Measurements from ENCODE around the gene CADM4. TPM values are rescaled to one million over a fixed set of nuclear protein-coding genes. Genes with fewer than 3 reads are reported as not detected.
"Not testable (repeated sequence)": the region's sequence is repeated elsewhere in the genome, so short reads cannot be mapped to it uniquely, and the experiment has no call there.

Gene CADM4
- total and polyA plus RNA-seq, 10 of the 15 experiments (the other 5 are each of a cell fraction or from before 2014, with no cell fraction given), result 0.04 to 0.12 (median 0.08) TPM; not detected in 5

DNA sequence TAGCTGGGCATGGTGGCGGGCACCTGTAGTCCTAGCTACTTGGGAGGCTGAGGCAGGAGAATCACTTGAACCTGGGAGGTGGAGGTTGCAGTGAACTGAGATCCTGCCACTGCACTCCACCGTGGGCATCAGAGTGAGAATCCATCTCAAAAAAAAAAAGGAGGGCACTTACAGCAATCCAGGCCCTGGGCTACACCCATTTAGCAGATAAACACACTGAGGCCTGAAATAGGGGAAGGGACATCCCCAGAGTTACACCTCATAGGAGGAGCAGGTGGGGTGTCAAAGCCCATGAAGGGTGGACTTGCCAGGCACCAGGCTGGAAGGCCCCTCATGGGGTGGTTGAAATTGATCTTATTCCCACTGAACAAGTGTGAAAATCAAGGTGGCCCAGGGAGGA is 44.3 kb upstream of the CADM4 start (continued):
- TF ChIP-seq, protein P1, sequence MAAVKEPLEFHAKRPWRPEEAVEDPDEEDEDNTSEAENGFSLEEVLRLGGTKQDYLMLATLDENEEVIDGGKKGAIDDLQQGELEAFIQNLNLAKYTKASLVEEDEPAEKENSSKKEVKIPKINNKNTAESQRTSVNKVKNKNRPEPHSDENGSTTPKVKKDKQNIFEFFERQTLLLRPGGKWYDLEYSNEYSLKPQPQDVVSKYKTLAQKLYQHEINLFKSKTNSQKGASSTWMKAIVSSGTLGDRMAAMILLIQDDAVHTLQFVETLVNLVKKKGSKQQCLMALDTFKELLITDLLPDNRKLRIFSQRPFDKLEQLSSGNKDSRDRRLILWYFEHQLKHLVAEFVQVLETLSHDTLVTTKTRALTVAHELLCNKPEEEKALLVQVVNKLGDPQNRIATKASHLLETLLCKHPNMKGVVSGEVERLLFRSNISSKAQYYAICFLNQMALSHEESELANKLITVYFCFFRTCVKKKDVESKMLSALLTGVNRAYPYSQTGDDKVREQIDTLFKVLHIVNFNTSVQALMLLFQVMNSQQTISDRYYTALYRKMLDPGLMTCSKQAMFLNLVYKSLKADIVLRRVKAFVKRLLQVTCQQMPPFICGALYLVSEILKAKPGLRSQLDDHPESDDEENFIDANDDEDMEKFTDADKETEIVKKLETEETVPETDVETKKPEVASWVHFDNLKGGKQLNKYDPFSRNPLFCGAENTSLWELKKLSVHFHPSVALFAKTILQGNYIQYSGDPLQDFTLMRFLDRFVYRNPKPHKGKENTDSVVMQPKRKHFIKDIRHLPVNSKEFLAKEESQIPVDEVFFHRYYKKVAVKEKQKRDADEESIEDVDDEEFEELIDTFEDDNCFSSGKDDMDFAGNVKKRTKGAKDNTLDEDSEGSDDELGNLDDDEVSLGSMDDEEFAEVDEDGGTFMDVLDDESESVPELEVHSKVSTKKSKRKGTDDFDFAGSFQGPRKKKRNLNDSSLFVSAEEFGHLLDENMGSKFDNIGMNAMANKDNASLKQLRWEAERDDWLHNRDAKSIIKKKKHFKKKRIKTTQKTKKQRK (IDR thresholded peaks at IDR 0.05; ENCODE audit: low read depth, low read length), result no peak
- TF ChIP-seq SMARCA5 (IDR thresholded peaks at IDR 0.05) (no peak), EGR1 (IDR thresholded peaks at IDR 0.05; ENCODE audit: borderline replicate concordance in 1 of 2, low read depth in 2 of 2, low read length in 2 of 2) (no peak)

DNA sequence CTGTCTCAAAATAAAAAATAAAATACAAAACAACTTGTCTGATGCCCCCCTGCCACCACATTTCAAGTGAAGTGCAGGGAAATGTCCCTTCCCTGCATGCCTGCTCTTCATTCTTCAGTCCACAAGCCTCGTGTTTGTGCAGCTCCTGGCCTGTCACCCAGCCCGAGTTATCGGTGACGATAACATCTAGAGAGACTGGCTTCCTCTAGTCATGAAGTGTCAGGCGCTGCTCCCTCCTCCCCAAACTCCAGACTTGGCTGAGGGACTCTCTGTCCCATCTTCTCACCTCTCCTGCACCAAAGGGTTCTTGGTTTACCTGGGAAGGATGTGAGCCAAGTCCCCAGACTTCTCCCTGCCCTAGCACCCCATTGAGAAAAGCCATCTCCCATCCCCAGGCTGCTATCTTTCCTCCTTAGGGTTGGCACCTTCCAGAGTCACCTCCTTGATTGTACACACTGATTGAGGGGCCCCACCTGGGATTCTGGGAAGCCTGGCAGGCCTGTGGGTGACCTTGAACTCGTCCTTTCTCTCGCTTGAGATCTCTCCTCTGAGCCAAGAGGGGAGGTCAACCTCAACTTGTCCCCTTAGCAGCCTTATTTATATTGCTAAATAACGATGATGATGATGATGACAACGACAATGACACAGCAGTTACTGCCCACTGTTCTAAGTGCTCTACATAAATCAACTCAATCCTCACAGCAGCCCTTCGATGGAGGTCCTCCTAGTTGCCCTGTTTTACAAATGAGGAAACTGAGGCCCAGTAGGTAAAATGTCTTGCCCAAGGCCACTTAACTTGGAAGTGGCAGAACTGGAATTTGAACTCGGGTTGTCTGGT is 43.4 kb upstream of the CADM4 start:
- BruUV-seq (replicated peaks), result no TSS peak

DNA sequence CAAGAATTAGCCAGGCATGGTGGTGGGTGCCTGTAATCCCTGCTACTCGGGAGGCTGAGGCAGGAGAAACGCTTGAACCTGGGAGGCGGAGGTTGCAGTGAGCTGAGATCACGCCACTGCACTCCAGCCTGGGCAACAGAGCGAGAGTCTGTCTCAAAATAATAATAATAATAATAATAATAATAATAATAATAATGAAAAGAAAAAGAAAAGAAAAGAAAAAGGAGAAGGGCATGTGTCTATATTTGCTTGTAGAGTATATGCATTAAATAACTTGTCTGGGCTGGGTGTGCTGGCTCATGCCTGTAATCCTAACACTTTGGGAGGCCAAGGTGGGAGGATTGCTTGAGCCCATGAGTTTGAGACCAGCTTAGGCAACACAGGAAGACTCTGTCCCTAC is 42.6 kb upstream of the CADM4 start:
- H3K79me2 ChIP-seq (ENCODE audit: control insufficient read depth, insufficient read depth, low read length); H4K20me1 ChIP-seq (ENCODE audit: control insufficient read depth, insufficient read depth); H3K27me3 ChIP-seq (replicated peaks in 1 of 2; ENCODE audit: control insufficient read depth in 2 of 2, insufficient read depth in 2 of 2, low read length in 1 of 2); DNase-seq (ENCODE audit: low read depth, low spot score); SMC1A ChIA-PET (ENCODE audit: uncharacterized antibody, unreplicated experiment); in situ Hi-C loops (cut with MboI); H3K4me1 ChIP-seq (ENCODE audit: control insufficient read depth, insufficient read depth, low read length); H3K36me3 ChIP-seq (ENCODE audit: control insufficient read depth in 2 of 2, insufficient read depth in 2 of 2, low read length in 1 of 2); H3K4me2 ChIP-seq (ENCODE audit: control insufficient read depth, insufficient read depth); H2AFZ ChIP-seq (ENCODE audit: control insufficient read depth, low read depth, low read length); H3K9me3 ChIP-seq (replicated peaks; ENCODE audit: control insufficient read depth, insufficient read depth, low read length); H3K4me3 ChIP-seq; CTCF ChIA-PET; intact Hi-C loops (cut with micrococcal nuclease; ENCODE audit: unreplicated experiment); POLR2A ChIA-PET; ATAC-seq; BruUV-seq (replicated peaks); RAD21 ChIA-PET (ENCODE audit: unreplicated experiment); H3K9ac ChIP-seq (ENCODE audit: control insufficient read depth, insufficient read depth, low read length); FAIRE-seq; H3K27ac ChIP-seq (ENCODE audit: control insufficient read depth, insufficient read depth): not testable (repeated sequence)
- 46% methylated on average over 5 of the region's 5 CpGs for WGBS (ENCODE audit: insufficient coverage, insufficient replicate concordance, low lambda C conversion rate, missing lambda C conversion rate)

More for the DNA sequence above, 43.4 kb upstream of the CADM4 start:
- SMC1A ChIA-PET (ENCODE audit: uncharacterized antibody, unreplicated experiment), result interaction anchor here (0.8 kb wide), 1 partner anchor 43 kb away, joined by 3 read pairs; no protein-coding TSS in a partner anchor
- intact Hi-C loops (cut with micrococcal nuclease; ENCODE audit: unreplicated experiment), result no loop called here
- H2AFZ ChIP-seq (ENCODE audit: control insufficient read depth, low read depth, low read length), result no peak overlapping the region
- ATAC-seq, result no peak
- no peak overlapping the region for H3K4me3 ChIP-seq
- in situ Hi-C loops (cut with MboI), result no loop called here
- no peak for DNase-seq (ENCODE audit: low read depth, low spot score)
- H3K27me3 ChIP-seq (replicated peaks in 1 of 2; ENCODE audit: control insufficient read depth in 2 of 2, insufficient read depth in 2 of 2, low read length in 1 of 2), result no peaks in the 10 kb centered on the region
- POLR2A ChIA-PET, result no interaction called here
- no peaks in the 10 kb centered on the region for H3K9me3 ChIP-seq (replicated peaks; ENCODE audit: control insufficient read depth, insufficient read depth, low read length)
- RAD21 ChIA-PET (ENCODE audit: unreplicated experiment), result no interaction called here
- no peak overlapping the region for H3K4me2 ChIP-seq (ENCODE audit: control insufficient read depth, insufficient read depth)
- H3K4me1 ChIP-seq (ENCODE audit: control insufficient read depth, insufficient read depth, low read length), result no peaks in the 10 kb centered on the region
- FAIRE-seq, result no peak
- H3K9ac ChIP-seq (ENCODE audit: control insufficient read depth, insufficient read depth, low read length), result no peak overlapping the region
- no peaks in the 10 kb centered on the region for H3K36me3 ChIP-seq (ENCODE audit: control insufficient read depth in 2 of 2, insufficient read depth in 2 of 2, low read length in 1 of 2)
- no peaks in the 10 kb centered on the region for H4K20me1 ChIP-seq (ENCODE audit: control insufficient read depth, insufficient read depth)
- 31% methylated on average over 11 of the region's 11 CpGs for WGBS (ENCODE audit: insufficient coverage, insufficient replicate concordance, low lambda C conversion rate, missing lambda C conversion rate)
- CTCF ChIA-PET, result no interaction called here
- TF ChIP-seq DPF2 (IDR thresholded peaks at IDR 0.05) (no peak), HDAC2 (IDR thresholded peaks at IDR 0.05) (no peak), CHD4 (IDR thresholded peaks at IDR 0.05) (no peak), NFYB (IDR thresholded peaks at IDR 0.05; ENCODE audit: insufficient read depth, low read depth, low read length) (no peak), FOS (IDR thresholded peaks at IDR 0.05; ENCODE audit: borderline replicate concordance, extremely low read depth, insufficient read length) (no peak), NR2C2 (IDR thresholded peaks at IDR 0.05; ENCODE audit: borderline replicate concordance, control insufficient read depth, insufficient read length, low read depth) (no peak), BCL11A (IDR thresholded peaks at IDR 0.05; ENCODE audit: low read depth, low read length) (no peak), ZNF207 (IDR thresholded peaks at IDR 0.05; ENCODE audit: borderline replicate concordance) (no peak), MTA2 (IDR thresholded peaks at IDR 0.05; ENCODE audit: low read depth) (no peak)
- TF ChIP-seq, protein P2, sequence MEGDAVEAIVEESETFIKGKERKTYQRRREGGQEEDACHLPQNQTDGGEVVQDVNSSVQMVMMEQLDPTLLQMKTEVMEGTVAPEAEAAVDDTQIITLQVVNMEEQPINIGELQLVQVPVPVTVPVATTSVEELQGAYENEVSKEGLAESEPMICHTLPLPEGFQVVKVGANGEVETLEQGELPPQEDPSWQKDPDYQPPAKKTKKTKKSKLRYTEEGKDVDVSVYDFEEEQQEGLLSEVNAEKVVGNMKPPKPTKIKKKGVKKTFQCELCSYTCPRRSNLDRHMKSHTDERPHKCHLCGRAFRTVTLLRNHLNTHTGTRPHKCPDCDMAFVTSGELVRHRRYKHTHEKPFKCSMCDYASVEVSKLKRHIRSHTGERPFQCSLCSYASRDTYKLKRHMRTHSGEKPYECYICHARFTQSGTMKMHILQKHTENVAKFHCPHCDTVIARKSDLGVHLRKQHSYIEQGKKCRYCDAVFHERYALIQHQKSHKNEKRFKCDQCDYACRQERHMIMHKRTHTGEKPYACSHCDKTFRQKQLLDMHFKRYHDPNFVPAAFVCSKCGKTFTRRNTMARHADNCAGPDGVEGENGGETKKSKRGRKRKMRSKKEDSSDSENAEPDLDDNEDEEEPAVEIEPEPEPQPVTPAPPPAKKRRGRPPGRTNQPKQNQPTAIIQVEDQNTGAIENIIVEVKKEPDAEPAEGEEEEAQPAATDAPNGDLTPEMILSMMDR (IDR thresholded peaks at IDR 0.05 in 2 of 3, conservative IDR thresholded peaks at IDR 0.05 in 1 of 3; ENCODE audit: control insufficient read depth in 2 of 3, extremely low read depth in 1 of 3, insufficient read depth in 1 of 3, low read depth in 3 of 3, low read length in 3 of 3), result no peak
- H3K27ac ChIP-seq (ENCODE audit: control insufficient read depth, insufficient read depth), result no peak overlapping the region
- H3K79me2 ChIP-seq (ENCODE audit: control insufficient read depth, insufficient read depth, low read length), result no peaks in the 10 kb centered on the region
